ENCODE results near the gene UBE2J2. TPM values are rescaled to one million over a fixed set of nuclear protein-coding genes. Genes with fewer than 3 reads are reported as not detected.

Gene UBE2J2
- total and polyA plus RNA-seq, 2 of the 13 experiments (the other 11 are each of a cell fraction or from before 2014, with no cell fraction given), result 25.4 to 29.4 TPM

DNA sequence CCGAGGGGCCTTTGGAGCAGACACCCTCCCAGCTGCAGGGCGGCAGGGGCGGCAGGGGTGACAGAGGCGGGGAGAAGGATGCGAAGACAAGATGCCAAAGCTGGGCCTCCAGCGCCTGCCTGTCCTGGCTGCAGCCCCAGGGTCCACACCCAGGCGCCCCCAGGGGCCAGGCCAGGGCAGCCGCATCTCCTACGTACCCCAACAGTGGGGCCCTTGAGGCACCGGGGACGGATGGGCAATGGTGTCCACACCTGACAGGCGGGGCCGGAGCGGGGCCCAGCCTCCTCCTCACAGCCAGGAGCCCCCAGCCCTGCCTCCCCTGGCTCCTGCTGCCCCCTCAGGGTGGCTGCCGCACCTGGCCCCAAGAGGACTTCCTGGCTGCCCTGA is 34.4 kb downstream of the UBE2J2 start (continued):
- TF ChIP-seq, protein P1, sequence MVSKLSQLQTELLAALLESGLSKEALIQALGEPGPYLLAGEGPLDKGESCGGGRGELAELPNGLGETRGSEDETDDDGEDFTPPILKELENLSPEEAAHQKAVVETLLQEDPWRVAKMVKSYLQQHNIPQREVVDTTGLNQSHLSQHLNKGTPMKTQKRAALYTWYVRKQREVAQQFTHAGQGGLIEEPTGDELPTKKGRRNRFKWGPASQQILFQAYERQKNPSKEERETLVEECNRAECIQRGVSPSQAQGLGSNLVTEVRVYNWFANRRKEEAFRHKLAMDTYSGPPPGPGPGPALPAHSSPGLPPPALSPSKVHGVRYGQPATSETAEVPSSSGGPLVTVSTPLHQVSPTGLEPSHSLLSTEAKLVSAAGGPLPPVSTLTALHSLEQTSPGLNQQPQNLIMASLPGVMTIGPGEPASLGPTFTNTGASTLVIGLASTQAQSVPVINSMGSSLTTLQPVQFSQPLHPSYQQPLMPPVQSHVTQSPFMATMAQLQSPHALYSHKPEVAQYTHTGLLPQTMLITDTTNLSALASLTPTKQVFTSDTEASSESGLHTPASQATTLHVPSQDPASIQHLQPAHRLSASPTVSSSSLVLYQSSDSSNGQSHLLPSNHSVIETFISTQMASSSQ (IDR thresholded peaks at IDR 0.05; ENCODE audit: low read depth), result no peak
- TF ChIP-seq, protein P1 (CRISPR knock-in tag; IDR thresholded peaks at IDR 0.05; ENCODE audit: borderline replicate concordance), result no peak
- TF ChIP-seq, protein P2, sequence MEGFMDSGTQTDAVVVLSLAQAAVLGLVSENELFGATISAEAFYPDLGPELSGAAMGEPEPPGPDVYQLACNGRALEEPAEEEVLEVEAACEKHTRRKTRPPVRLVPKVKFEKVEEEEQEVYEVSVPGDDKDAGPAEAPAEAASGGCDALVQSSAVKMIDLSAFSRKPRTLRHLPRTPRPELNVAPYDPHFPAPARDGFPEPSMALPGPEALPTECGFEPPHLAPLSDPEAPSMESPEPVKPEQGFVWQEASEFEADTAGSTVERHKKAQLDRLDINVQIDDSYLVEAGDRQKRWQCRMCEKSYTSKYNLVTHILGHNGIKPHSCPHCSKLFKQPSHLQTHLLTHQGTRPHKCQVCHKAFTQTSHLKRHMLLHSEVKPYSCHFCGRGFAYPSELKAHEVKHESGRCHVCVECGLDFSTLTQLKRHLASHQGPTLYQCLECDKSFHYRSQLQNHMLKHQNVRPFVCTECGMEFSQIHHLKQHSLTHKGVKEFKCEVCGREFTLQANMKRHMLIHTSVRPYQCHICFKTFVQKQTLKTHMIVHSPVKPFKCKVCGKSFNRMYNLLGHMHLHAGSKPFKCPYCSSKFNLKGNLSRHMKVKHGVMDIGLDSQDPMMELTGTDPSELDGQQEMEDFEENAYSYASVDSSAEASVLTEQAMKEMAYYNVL (CRISPR knock-in tag; IDR thresholded peaks at IDR 0.05; ENCODE audit: borderline replicate concordance), result 0 out of 2 replicates have a peak, but pooled peaks have one; percentile 13
- no peak for TF ChIP-seq ZFP36L2 (CRISPR knock-in tag; IDR thresholded peaks at IDR 0.05)
- TF ChIP-seq, protein P3, sequence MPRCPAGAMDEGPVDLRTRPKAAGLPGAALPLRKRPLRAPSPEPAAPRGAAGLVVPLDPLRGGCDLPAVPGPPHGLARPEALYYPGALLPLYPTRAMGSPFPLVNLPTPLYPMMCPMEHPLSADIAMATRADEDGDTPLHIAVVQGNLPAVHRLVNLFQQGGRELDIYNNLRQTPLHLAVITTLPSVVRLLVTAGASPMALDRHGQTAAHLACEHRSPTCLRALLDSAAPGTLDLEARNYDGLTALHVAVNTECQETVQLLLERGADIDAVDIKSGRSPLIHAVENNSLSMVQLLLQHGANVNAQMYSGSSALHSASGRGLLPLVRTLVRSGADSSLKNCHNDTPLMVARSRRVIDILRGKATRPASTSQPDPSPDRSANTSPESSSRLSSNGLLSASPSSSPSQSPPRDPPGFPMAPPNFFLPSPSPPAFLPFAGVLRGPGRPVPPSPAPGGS (CRISPR knock-in tag; IDR thresholded peaks at IDR 0.05), result no peak
- no peak for TF ChIP-seq ZFP1 (CRISPR knock-in tag; IDR thresholded peaks at IDR 0.05)
- 0 out of 2 replicates have a peak, but pooled peaks have one; percentile 50 for TF ChIP-seq SP4 (CRISPR knock-in tag; IDR thresholded peaks at IDR 0.05)
- 0 out of 2 replicates have a peak, but pooled peaks have one; percentile 6 for TF ChIP-seq ZSCAN25 (CRISPR knock-in tag; IDR thresholded peaks at IDR 0.05)
- TF ChIP-seq CBX5 (CRISPR knock-in tag; IDR thresholded peaks at IDR 0.05; ENCODE audit: borderline replicate concordance), result no peak

All from HepG2 (cell line).